Vagina (tissue), 2 donors: ENCODE measurements around the gene CD200R1.

Experiments used
- CTCF ChIP-seq, 3 experiments: fragments of 450-650 bp in 2 of 3; fragments of 200-600 bp in 1 of 3; sonication (generic) in 1 of 3; IDR thresholded peaks; one replicate each; pipeline ENCODE4 v1.5.1; 2017 to 2019; ENCODE audit warnings: antibody characterized with exemption in 3 of 3, mild to moderate bottlenecking in 2 of 3, moderate library complexity in 2 of 3
- POLR2A ChIP-seq, 2 donors: fragments of 450-650 bp; IDR thresholded peaks; one replicate each; pipeline ENCODE4 v1.6.1; 2017; ENCODE audit warnings: antibody characterized with exemption in 2 of 2, mild to moderate bottlenecking in 2 of 2, moderate library complexity in 2 of 2
- POLR2AphosphoS5 ChIP-seq, 2 donors: sonication (generic); formaldehyde crosslinking; IDR thresholded peaks; one replicate each; pipeline ENCODE4 v1.9.0; 2017; ENCODE audit warnings: antibody characterized with exemption in 2 of 2, mild to moderate bottlenecking in 2 of 2, low read depth in 1 of 2; ENCODE audit not compliant: insufficient read depth in 1 of 2

- no peak for TF ChIP-seq POLR2A (IDR thresholded peaks at IDR 0.05)
- TF ChIP-seq CTCF (IDR thresholded peaks at IDR 0.05): no peak
- no peak for TF ChIP-seq POLR2AphosphoS5 (IDR thresholded peaks at IDR 0.05; ENCODE audit: insufficient read depth in 1 of 2, low read depth in 1 of 2)
These were observed 46.6 kb upstream of the CD200R1 start for GRCh38 chr3:113021471-113021870.
